ENCODE data around the gene PLA2G4F.

The PLA2G4F gene

GRCh38 chr15:42145546-42146455 is 10.6 kb downstream of the PLA2G4F start:
- no peak for DNase-seq

- DNase-seq = no peak
Observed at GRCh38 chr15:42144841-42145375, 11.5 kb downstream of the PLA2G4F start.

GRCh38 chr15:42143866-42144625 is 12.4 kb downstream of the PLA2G4F start:
- DNase-seq = no peak

GRCh38 chr15:42143356-42143755 is 13.1 kb downstream of the PLA2G4F start:
- DNase-seq = no peak

GRCh38 chr15:42141795-42142667 is 14.4 kb downstream of the PLA2G4F start:
- DNase-seq = no peak

GRCh38 chr15:42141246-42141645 is 15.2 kb downstream of the PLA2G4F start:
- DNase-seq = no peak

GRCh38 chr15:42140383-42141070 is 15.9 kb downstream of the PLA2G4F start:
- DNase-seq = no peak

- no peak for DNase-seq
Observed at GRCh38 chr15:42139596-42139995, 16.8 kb downstream of the PLA2G4F start.

- no peak for DNase-seq
Observed at GRCh38 chr15:42138968-42139386, 17.5 kb downstream of the PLA2G4F start.

- DNase-seq = no peak
Observed at GRCh38 chr15:42138411-42138810, 18.0 kb downstream of the PLA2G4F start.

- no peak for DNase-seq
Observed at GRCh38 chr15:42137461-42138261, 18.8 kb downstream of the PLA2G4F start.

GRCh38 chr15:42136513-42136912 is 19.9 kb downstream of the PLA2G4F start:
- DNase-seq = no peak

GRCh38 chr15:42135351-42135750 is 21.1 kb downstream of the PLA2G4F start:
- DNase-seq = no peak

GRCh38 chr15:42134617-42135245 is 21.7 kb downstream of the PLA2G4F start:
- DNase-seq = no peak

GRCh38 chr15:42133886-42134502 is 22.4 kb downstream of the PLA2G4F start:
- DNase-seq = peak; percentile 41

GRCh38 chr15:42133356-42133755 is 23.1 kb downstream of the PLA2G4F start:
- DNase-seq = no peak

- no peak for DNase-seq
Observed at GRCh38 chr15:42131826-42132806, 24.3 kb downstream of the PLA2G4F start.

- no peak for DNase-seq
Observed at GRCh38 chr15:42131006-42131405, 25.4 kb downstream of the PLA2G4F start.

Measured in activated CD4-positive, alpha-beta T cell treated with anti-CD3 and anti-CD28 coated beads, Interleukin-2, amount 50 U/mL, for 4 hours (primary cell).